Left cardiac atrium (tissue), 4 donors: ENCODE measurements around the gene PCDHA1. TPM values are rescaled to one million over a fixed set of nuclear protein-coding genes. Genes with fewer than 3 reads are reported as not detected.
"Not testable (repeated sequence)": the region's sequence is repeated elsewhere in the genome, so short reads cannot be mapped to it uniquely, and the experiment has no call there.

Experiments
- ATAC-seq, 2 donors: fragments of 200-7000 bp; cut with Tn5 transposase; one replicate each; pipeline ENCODE4 v1.9.1; 2020; ENCODE audit warnings: mild to moderate bottlenecking in 2 of 2, moderate library complexity in 2 of 2
- DNase-seq: peaks from one replicate; pipeline ENCODE4 v3.0.0-alpha.2; 2020
- intact Hi-C, 2 donors: fragments of 100-400 bp; cut with DNase I; formaldehyde crosslinking; loops; one replicate each; pipeline versions ENCODE4 v1.14.1 to v1.15.1; 2022 to 2023
- total RNA-seq, 2 donors: library from RNA; stranded (reverse); fragmentation: NEBNext Ultra II Directional; extraction: Animal tissue kit (Norgen Biotek cat#: 25700); gene quantifications; one replicate each; pipeline ENCODE4 v1.2.1, GENCODE V29; 2021
- donor health status: DM: no; HTN: yes; CAD: no.
- donor health status: DM: no; HTN: yes; CAD: no; lungs with severe emphysema.
- donor health status: DM: yes; HTN: yes; CAD: no.
- donor health status: Dilated cardiomyopathy.

The PCDHA1 gene
- total RNA-seq, 2 donors from 2014 or later: not detected

DNA sequence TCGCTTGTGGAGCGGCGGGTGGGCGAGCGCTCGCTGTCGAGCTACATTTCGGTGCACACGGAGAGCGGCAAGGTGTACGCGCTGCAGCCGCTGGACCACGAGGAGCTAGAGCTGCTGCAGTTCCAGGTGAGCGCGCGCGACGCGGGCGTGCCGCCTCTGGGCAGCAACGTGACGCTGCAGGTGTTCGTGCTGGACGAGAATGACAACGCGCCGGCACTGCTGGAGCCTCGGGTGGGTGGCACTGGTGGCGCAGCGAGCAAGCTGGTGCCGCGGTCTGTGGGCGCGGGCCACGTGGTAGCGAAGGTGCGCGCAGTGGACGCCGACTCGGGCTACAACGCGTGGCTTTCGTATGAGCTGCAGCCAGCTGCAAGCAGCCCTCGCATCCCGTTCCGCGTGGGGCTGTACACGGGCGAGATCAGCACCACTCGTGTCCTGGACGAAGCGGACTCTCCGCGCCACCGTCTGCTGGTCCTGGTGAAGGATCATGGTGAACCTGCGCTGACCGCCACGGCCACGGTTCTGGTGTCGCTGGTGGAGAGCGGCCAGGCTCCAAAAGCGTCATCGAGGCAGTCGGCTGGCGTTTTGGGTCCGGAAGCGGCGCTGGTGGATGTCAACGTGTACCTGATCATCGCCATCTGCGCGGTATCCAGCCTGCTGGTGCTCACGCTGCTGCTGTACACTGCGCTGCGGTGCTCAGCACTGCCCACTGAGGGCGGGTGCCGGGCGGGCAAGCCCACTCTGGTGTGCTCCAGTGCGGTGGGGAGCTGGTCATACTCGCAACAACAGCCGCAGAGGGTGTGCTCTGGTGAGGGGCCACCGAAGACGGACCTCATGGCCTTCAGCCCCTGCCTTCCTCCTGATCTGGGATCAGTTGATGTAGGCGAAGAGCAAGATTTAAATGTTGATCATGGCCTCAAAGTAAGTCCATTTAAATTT lies 57.1 kb downstream of the PCDHA1 start:
- ATAC-seq: no peak
- intact Hi-C loops: no loop called here
- no peak for DNase-seq

DNA sequence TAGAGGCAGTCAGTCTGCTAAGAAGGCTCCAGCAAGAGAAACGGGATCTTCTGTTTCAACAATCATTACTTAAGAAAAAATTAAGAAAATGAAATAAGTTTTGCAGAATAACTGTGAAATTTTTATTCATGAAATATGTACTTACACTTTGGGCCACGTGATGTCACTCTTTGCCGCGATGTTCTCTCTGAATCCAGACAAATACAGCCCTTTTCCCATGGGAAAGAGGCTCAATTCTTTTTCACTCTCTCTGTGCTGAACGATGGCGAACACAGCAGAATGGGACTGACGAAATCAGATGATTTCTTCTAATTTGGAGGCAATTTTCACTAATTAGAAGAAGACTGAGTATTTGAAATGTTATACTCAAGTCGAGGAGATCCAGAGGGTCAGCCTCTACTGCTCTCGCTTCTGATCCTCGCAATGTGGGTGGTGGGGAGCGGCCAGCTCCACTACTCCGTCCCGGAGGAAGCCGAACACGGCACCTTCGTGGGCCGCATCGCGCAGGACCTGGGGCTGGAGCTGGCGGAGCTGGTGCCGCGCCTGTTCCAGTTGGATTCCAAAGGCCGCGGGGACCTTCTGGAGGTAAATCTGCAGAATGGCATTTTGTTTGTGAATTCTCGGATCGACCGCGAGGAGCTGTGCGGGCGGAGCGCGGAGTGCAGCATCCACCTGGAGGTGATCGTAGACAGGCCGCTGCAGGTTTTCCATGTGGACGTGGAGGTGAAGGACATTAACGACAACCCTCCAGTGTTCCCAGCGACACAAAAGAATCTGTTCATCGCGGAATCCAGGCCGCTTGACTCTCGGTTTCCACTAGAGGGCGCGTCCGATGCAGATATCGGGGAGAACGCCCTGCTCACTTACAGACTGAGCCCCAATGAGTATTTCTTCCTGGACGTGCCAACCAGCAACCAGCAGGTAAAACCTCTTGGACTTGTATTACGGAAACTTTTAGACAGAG lies 62.5 kb downstream of the PCDHA1 start, which contains the start of gene PCDHA9:
Gene PCDHA9, plus strand, starts transcription at position 244 of the 964 bp plus-strand sequence. Its CDS starts 114 bp downstream, at position 358.
- DNase-seq, intact Hi-C loops, ATAC-seq: not testable (repeated sequence)

DNA sequence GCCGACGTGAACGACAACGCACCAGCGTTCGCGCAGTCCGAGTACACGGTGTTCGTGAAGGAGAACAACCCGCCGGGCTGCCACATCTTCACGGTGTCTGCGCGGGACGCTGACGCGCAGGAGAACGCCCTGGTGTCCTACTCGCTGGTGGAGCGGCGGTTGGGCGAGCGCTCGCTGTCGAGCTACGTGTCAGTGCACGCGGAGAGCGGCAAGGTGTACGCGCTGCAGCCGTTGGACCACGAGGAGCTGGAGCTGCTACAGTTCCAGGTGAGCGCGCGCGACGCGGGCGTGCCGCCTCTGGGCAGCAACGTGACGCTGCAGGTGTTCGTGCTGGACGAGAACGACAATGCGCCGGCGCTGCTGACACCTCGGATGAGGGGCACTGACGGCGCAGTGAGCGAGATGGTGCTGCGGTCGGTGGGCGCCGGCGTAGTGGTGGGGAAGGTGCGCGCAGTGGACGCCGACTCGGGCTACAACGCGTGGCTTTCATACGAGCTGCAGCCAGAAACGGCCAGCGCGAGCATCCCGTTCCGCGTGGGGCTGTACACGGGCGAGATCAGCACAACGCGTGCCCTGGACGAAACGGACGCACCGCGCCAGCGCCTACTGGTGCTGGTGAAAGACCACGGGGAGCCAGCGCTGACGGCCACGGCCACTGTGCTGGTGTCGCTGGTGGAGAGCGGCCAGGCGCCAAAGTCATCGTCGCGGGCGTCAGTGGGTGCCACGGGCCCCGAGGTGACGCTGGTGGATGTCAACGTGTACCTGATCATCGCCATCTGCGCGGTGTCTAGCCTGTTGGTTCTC lies 64.1 kb downstream of the PCDHA1 start:
- not testable (repeated sequence) for DNase-seq, ATAC-seq
- intact Hi-C loops: loop anchor here in 1 of 2 donors (10.0 kb wide), 1 partner anchor 195 kb away; no protein-coding TSS in a partner anchor

DNA sequence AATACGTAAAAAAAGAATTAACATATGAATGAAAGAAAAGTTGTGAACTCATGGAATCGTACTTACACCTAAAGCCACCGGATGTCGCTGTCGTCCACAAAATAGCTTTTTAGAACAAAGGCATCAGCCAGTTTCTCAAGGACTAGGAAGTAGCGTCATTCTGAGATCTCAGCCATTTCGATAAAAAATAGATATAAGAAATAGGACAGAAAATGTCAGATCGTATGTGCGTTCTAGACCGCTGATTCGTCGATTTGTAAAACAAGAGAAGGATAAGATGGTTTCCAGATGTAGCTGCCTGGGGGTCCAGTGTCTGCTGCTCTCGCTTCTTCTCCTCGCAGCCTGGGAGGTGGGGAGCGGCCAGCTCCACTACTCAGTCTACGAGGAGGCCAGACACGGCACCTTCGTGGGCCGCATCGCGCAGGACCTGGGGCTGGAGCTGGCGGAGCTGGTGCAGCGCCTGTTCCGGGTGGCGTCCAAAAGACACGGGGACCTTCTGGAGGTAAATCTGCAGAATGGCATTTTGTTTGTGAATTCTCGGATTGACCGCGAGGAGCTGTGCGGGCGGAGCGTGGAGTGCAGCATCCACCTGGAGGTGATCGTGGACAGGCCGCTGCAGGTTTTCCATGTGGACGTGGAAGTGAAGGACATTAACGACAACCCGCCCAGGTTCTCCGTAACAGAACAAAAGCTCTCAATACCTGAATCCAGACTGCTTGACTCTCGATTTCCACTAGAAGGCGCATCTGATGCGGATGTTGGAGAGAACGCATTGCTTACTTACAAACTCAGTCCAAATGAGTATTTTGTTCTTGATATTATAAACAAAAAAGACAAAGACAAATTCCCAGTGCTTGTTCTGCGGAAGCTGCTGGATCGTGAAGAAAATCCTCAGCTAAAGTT lies 70.1 kb downstream of the PCDHA1 start, which contains the start of gene PCDHA10:
Gene PCDHA10, plus strand, starts transcription at position 126 of the 903 bp plus-strand sequence. Its CDS starts 152 bp downstream, at position 278.
- ATAC-seq (no peak), DNase-seq (no peak)
- intact Hi-C loops: loop anchor here in 1 of 2 donors (10.0 kb wide), 1 partner anchor 189 kb away; no protein-coding TSS in a partner anchor

DNA sequence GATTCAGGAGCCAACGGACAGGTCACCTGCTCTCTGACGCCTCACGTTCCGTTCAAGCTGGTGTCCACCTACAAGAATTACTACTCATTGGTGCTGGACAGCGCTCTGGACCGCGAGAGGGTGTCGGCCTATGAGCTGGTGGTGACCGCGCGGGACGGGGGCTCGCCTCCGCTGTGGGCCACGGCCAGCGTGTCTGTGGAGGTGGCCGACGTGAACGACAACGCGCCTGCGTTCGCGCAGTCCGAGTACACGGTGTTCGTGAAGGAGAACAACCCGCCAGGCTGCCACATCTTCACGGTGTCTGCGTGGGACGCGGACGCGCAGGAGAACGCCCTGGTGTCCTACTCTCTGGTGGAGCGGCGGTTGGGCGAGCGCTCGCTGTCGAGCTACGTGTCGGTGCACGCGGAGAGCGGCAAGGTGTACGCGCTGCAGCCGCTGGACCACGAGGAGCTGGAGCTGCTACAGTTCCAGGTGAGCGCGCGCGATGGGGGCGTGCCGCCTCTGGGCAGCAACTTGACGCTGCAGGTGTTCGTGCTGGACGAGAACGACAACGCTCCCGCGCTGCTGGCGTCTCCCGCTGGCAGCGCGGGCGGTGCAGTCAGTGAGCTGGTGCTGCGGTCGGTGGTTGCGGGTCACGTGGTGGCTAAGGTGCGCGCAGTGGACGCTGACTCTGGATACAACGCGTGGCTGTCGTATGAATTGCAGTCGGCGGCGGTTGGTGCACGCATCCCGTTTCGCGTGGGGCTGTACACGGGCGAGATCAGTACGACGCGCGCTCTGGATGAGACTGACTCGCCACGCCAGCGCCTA lies 71.4 kb downstream of the PCDHA1 start:
- intact Hi-C loops: loop anchor here in 1 of 2 donors (10.0 kb wide), 1 partner anchor 187 kb away; no protein-coding TSS in a partner anchor
- DNase-seq (no peak), ATAC-seq (no peak)

DNA sequence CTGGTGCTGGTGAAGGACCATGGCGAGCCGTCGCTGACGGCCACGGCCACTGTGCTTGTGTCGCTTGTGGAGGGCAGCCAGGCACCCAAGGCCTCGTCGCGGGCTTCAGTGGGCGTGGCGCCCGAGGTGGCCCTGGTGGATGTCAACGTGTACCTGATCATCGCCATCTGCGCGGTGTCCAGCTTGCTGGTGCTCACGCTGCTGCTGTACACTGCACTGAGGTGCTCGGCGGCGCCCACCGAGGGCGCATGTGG lies 72.0 kb downstream of the PCDHA1 start:
- ATAC-seq (no peak), DNase-seq (no peak)
- intact Hi-C loops: loop anchor here in 1 of 2 donors (10.0 kb wide), 1 partner anchor 187 kb away; no protein-coding TSS in a partner anchor

DNA sequence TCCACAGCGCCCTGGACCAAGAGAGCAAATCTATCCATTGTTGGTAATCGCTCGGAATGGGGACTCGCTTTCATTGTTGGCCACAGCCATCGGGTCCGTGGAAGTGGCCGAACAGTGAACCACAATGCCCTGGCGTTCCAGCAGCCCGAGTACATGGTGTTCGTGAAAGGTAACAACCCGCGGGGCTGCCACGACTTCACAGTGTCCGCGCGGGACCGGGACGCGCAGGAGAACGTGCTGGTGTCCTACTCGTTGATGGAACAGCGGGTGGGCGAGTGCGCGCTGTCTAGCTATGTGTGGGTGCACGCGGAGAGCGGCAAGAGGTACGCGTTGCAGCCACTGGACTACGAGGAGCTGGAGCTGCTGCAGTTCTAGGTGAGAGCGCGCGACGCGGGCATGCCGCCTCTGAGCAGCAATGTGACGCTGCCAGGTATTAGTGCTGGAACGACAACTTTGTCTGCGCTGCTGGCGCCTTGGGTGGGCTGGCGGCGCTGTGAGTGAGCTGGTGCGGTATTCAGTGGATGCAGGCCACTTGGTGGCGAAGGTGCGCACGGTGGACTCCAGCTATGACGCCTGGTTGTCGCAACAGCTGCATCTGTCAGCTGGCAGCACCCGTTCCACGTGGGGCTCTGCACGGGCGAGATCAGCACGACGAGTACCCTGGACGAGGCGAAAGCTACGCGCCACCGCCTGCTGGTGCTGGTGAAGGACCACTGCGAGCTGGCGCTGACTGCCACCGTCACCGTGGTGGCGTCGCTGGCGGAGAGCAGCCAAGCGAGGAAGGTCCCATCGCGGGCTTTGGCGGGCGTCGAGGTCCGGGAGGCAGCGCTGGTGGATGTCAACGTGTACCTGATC lies 76.7 kb downstream of the PCDHA1 start:
- intact Hi-C loops: no loop called here
- no peak for ATAC-seq
- no peak for DNase-seq

DNA sequence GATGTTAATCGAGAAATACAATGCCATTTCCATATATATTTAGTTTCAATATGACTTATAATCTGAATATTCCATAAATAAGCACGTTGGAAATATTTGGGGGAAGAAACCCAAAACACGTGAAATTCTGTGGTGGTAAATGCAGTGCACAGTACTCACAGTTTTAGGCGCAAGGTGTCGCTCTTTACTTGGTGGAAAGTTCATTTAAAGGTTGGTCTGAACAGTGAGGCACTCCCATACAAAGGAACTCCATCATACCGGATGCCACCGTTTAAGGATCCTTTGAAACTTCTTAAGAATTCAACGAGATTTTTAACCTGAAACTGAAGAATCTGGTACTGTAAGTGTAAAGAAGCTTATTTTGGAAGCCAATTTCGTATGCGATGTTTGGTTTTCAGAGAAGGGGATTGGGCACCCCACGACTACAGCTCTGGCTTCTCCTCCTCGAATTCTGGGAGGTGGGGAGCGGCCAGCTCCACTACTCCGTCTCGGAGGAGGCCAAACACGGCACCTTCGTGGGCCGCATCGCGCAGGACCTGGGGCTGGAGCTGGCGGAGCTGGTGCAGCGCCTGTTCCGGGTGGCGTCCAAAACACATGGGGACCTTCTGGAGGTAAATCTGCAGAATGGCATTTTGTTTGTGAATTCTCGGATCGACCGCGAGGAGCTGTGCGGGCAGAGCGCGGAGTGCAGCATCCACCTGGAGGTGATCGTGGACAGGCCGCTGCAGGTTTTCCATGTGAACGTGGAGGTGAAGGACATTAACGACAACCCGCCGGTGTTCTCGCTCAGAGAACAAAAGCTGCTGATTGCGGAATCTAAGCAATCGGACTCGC lies 83.0 kb downstream of the PCDHA1 start, which contains the start of gene PCDHA11:
Gene PCDHA11, plus strand, starts transcription at position 237 of the 834 bp plus-strand sequence. Its CDS starts 147 bp downstream, at position 384.
- ATAC-seq (peak in 1 of 2 donors; percentile 53), DNase-seq (no peak)
- intact Hi-C loops: no loop called here

DNA sequence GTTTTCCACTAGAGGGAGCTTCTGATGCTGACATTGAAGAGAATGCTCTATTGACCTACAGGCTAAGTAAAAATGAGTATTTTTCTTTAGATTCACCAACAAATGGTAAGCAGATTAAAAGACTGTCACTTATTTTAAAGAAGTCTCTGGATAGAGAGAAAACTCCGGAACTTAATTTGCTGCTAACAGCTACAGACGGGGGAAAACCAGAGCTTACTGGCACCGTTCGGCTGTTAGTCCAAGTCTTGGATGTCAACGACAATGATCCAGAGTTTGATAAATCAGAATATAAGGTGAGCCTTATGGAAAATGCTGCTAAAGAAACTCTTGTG lies 83.6 kb downstream of the PCDHA1 start:
- no peak for ATAC-seq
- no peak for DNase-seq
- intact Hi-C loops: no loop called here

DNA sequence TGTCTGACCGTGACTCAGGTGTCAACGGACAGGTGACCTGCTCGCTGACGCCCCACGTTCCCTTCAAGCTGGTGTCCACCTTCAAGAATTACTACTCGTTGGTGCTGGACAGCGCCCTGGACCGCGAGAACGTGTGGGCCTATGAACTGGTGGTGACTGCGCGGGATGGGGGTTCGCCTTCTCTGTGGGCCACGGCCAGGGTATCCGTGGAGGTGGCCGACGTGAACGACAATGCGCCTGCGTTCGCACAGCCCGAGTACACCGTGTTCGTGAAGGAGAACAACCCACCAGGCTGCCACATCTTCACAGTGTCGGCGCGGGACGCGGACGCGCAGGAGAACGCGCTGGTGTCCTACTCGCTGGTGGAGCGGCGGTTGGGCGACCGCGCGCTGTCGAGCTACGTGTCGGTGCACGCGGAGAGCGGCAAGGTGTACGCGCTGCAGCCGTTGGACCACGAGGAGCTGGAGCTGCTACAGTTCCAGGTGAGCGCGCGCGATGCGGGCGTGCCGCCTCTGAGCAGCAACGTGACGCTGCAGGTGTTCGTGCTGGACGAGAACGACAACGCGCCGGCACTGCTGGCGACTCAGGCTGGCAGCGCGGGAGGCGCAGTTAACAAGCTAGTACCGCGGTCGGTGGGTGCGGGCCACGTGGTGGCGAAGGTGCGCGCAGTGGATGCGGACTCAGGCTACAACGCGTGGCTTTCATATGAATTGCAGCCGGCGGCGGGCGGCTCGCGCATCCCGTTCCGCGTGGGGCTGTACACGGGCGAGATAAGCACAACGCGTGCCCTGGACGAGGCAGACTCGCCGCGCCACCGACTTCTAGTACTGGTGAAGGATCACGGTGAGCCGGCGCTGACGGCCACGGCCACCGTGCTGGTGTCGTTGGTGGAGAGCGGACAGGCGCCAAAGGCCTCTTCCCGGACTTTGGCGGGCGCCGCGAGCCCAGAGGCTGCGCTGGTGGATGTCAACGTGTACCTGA lies 84.6 kb downstream of the PCDHA1 start:
- DNase-seq: no peak
- intact Hi-C loops: no loop called here
- ATAC-seq: no peak

DNA sequence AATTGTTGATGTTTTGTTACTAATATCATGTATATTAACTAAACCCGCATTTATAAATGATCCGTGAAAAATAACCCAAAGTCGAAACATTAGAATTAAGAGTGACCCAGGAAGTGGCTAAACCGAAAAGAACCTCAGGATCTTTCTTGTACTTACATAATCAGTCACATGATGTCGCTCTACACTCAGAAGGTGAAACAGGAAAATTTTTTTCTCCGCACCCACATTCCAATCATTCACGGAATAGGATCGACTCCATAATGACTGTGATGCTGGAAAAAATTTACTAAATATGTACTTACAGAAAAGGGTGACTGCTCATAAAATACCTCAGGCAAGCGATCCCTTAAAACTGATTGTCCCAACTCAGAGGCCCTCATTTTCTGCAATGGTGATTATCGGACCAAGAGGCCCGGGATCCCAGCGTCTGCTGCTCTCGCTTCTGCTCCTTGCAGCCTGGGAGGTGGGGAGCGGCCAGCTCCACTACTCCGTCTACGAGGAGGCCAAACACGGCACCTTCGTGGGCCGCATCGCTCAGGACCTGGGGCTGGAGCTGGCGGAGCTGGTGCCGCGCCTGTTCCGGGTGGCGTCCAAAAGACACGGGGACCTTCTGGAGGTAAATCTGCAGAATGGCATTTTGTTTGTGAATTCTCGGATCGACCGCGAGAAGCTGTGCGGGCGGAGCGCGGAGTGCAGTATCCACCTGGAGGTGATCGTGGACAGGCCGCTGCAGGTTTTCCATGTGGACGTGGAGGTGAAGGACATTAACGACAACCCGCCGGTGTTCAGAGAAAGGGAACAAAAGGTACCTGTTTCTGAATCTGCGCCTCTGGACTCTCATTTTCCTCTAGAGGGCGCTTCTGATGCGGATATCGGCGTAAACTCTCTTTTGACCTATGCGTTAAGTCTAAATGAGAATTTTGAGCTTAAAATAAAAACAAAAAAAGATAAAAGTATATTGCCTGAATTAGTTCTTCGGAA lies 89.4 kb downstream of the PCDHA1 start, which contains the start of gene PCDHA12:
Gene PCDHA12, plus strand, starts transcription at position 224 of the 981 bp plus-strand sequence. Its CDS starts 165 bp downstream, at position 389.
- intact Hi-C loops: no loop called here
- no peak for DNase-seq
- ATAC-seq: no peak

DNA sequence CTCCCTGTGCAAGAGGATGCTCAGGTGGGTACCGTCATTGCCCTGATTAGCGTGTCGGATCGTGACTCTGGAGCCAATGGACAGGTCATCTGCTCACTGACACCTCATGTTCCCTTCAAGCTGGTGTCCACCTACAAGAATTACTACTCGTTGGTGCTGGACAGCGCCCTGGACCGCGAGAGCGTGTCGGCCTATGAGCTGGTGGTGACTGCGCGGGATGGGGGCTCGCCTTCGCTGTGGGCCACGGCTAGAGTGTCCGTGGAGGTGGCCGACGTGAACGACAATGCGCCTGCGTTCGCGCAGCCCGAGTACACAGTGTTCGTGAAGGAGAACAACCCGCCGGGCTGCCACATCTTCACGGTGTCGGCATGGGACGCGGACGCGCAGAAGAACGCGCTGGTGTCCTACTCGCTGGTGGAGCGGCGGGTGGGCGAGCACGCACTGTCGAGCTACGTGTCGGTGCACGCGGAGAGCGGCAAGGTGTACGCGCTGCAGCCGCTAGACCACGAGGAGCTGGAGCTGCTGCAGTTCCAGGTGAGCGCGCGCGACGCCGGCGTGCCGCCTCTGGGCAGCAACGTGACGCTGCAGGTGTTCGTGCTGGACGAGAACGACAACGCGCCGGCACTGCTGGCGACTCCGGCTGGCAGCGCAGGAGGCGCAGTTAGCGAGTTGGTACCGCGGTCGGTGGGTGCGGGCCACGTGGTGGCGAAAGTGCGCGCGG lies 90.8 kb downstream of the PCDHA1 start:
- intact Hi-C loops, DNase-seq, ATAC-seq: not testable (repeated sequence)
